Measurements from ENCODE around the gene ZDHHC18.

The ZDHHC18 gene

DNA sequence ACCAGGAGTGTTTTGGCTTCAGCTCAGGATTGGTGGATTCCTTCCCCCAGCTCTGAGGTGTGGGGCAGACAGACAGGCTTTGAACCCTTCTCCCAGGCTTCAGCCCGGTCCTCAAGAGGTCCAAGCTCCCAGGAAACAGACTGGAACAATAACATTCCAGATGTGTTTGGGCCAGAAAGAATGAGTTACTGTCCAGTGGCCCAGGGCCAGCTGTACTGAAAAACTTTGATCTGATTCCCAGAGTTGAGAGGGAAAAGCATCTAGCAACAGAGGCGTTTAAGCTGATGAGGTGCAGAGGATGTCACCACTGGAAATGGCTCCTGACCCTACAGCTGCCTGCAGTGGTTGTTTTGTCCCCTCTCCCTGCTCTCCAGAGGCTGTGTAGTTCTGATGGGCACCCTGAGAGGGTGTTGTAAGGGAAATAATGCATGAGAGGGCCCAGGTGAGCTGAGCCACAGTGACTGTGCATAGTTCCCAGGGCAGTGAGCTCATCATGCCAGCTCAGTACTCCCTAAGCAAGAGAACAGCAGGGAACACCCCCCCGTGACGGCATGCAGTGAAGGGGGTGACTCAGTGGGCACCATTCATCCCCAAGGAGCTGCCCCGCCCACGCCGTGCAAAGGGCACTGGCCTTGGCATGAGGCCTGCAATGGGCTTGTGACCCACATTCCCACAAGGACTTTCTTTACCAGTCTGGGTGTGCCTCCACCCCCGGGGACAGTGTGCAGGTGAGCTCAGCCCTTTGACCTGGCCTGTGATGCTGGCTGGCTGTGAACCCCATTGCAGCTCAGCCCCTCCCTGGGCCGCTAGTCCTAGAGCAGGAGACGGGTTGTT lies 22.7 kb downstream of the ZDHHC18 start:
- CTCF ChIA-PET: interaction anchor here (0.6 to 5.0 kb wide), 10 partner anchors 8 to 58 kb away, joined by 3 to 72 read pairs (median 6); partner anchors contain the start of genes SFN and ZDHHC18
- DNase-seq (ENCODE audit: extremely low spot score): no peak
- TF ChIP-seq, protein P1, sequence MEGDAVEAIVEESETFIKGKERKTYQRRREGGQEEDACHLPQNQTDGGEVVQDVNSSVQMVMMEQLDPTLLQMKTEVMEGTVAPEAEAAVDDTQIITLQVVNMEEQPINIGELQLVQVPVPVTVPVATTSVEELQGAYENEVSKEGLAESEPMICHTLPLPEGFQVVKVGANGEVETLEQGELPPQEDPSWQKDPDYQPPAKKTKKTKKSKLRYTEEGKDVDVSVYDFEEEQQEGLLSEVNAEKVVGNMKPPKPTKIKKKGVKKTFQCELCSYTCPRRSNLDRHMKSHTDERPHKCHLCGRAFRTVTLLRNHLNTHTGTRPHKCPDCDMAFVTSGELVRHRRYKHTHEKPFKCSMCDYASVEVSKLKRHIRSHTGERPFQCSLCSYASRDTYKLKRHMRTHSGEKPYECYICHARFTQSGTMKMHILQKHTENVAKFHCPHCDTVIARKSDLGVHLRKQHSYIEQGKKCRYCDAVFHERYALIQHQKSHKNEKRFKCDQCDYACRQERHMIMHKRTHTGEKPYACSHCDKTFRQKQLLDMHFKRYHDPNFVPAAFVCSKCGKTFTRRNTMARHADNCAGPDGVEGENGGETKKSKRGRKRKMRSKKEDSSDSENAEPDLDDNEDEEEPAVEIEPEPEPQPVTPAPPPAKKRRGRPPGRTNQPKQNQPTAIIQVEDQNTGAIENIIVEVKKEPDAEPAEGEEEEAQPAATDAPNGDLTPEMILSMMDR (IDR thresholded peaks at IDR 0.05; ENCODE audit: control extremely low read depth, extremely low read depth, low read depth, missing control alignments): no peak
- POLR2A ChIA-PET: interaction anchor here (2.1 kb wide), 1 partner anchor 10 kb away, joined by 8 read pairs; no protein-coding TSS in a partner anchor

DNA sequence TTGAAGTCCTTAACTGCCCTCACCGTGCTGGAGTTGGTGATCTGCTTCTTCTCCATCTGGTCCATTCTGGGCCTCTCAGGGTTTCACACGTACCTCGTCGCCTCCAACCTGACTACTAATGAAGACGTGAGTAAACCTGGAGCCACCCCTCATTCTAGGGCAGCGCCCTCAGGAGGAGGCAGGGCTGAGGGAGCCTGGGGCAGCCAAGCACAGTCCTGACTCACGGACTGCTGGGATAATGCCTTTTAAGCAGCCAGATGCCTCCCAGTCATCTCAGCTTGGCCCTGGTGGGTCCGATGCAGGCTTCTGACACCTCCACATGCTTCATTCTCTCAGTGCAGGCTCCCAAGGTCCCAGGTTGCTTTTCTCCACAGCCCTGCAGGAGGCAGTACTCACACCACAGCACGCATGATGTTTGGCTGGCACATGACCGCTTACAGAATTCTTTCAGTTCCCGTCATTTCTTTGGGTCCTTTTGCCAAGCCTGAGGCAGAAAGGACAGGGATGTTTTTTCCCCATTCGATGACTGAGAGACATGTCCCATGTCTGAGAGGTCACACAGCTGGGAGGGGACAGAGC lies 24.7 kb downstream of the ZDHHC18 start:
- POLR2A ChIA-PET: no interaction called here
- DNase-seq (ENCODE audit: extremely low spot score): no peak
- TF ChIP-seq, protein P1 (IDR thresholded peaks at IDR 0.05; ENCODE audit: control extremely low read depth, extremely low read depth, low read depth, missing control alignments): no peak
- CTCF ChIA-PET: interaction anchor here (0.9 to 5.0 kb wide), 8 partner anchors 10 to 249 kb away, joined by 3 to 72 read pairs (median 7); partner anchors contain the start of gene SFN

DNA sequence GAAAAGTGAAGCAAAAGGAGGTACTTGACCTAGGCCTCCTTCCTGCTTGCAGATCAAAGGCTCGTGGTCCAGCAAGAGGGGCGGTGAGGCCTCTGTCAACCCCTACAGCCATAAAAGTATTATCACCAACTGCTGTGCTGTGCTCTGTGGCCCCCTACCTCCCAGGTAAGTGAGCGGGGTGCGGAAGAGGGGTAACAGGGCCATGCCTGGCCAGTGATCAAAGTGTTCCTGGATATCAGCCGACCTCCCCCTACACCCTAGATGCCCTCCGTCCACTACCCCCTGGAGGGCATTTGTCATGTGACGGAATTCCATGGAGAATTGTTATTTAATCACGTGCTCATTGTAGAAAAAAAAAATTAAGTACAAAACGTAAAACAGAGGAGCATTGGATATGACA lies 26.2 kb downstream of the ZDHHC18 start:
- ChIA-PET CTCF (interaction anchor here (1.5 to 5.0 kb wide), 4 partner anchors 10 to 29 kb away, joined by 3 to 72 read pairs (median 12); partner anchors contain the start of gene SFN), POLR2A (no interaction called here)
- TF ChIP-seq, protein P1 (IDR thresholded peaks at IDR 0.05; ENCODE audit: control extremely low read depth, extremely low read depth, low read depth, missing control alignments): no peak
- DNase-seq (ENCODE audit: extremely low spot score): no peak

DNA sequence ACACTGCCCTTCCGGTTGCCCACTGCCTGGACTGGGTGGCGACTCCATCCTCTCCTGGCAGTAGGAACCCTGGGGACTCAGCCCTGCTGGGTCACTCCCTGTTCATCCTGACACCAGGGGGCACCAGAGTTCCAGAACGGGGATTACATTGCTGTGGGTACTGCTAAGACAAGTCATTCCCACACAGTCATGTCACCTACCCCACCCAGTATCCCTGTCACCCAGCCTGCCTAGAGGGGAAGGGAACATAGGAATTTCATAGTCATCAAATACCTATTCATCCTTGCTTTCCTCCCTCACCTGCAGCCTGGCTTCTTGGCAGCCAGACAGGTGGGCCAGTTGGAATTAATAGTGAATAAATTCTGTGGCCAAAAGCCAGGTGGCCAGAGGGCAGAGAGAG lies 26.7 kb downstream of the ZDHHC18 start:
- DNase-seq (ENCODE audit: extremely low spot score): peak; percentile 82
- ChIA-PET CTCF (interaction anchor here (1.5 to 3.7 kb wide), 3 partner anchors 9 to 26 kb away, joined by 3 to 16 read pairs (median 8); no protein-coding TSS in a partner anchor), POLR2A (no interaction called here)
- TF ChIP-seq, protein P1 (IDR thresholded peaks at IDR 0.05; ENCODE audit: control extremely low read depth, extremely low read depth, low read depth, missing control alignments): peak; percentile 70

DNA sequence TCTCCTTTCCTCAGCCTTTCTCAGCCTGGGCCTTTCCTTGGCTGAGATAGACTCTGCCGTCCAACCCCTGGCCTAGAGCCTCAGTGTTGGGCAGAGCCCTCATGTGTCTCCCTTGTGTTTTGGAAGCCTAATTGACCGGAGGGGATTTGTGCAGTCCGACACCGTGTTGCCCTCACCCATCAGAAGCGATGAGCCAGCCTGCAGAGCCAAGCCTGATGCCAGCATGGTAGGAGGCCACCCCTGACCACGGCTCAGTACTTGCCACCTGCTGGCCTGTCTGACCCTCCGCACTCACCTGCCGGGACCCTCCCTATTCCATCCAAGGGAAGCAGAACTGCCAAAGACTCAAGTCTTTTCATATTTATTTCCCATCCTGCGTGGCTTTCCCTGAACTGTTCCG lies 27.1 kb downstream of the ZDHHC18 start:
- TF ChIP-seq, protein P1 (IDR thresholded peaks at IDR 0.05; ENCODE audit: control extremely low read depth, extremely low read depth, low read depth, missing control alignments): no peak
- DNase-seq (ENCODE audit: extremely low spot score): no peak
- CTCF ChIA-PET: interaction anchor here (1.5 to 3.7 kb wide), 3 partner anchors 9 to 25 kb away, joined by 3 to 16 read pairs (median 8); no protein-coding TSS in a partner anchor
- POLR2A ChIA-PET: no interaction called here

DNA sequence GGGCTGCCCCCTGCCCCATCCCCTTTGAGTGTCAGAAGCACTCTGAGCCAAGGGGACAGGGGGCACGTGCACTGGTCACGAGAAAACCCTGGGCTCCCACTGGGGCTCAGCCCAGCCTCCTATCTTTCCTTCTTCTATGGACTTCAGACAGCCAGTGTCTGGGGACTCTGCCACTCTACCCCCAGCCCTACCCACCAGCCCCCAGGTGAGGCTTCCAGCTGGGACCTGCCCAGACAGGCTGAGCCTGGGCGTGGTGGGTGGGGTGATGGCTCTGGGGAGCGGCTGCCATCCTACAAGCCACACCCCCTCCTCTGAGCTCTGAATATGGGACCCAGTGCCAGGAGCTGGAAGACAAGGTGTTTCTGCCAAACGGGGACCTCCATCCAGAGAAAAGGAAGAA lies 28.4 kb downstream of the ZDHHC18 start:
- ChIA-PET POLR2A (interaction anchor here (1.1 kb wide), 1 partner anchor 21 kb away, joined by 3 read pairs; no protein-coding TSS in a partner anchor), CTCF (interaction anchor here (1.1 to 3.7 kb wide), 5 partner anchors 10 to 32 kb away, joined by 3 to 16 read pairs (median 8); no protein-coding TSS in a partner anchor)
- DNase-seq (ENCODE audit: extremely low spot score): no peak
- TF ChIP-seq, protein P1 (IDR thresholded peaks at IDR 0.05; ENCODE audit: control extremely low read depth, extremely low read depth, low read depth, missing control alignments): no peak
